Erythroblast (primary cell): Measurements from ENCODE around the gene CBFB.

Experiments
- GATA1 ChIP-seq: IDR thresholded peaks from 2 replicates; pipeline ENCODE4 v1.6.1; 2011; ENCODE audit warnings: low read depth, mild to moderate bottlenecking, control low read depth, low read length, moderate library complexity
- POLR2A ChIP-seq: IDR thresholded peaks from 2 replicates; pipeline ENCODE4 v1.6.1; 2011; ENCODE audit warnings: mild to moderate bottlenecking, low read length

DNA sequence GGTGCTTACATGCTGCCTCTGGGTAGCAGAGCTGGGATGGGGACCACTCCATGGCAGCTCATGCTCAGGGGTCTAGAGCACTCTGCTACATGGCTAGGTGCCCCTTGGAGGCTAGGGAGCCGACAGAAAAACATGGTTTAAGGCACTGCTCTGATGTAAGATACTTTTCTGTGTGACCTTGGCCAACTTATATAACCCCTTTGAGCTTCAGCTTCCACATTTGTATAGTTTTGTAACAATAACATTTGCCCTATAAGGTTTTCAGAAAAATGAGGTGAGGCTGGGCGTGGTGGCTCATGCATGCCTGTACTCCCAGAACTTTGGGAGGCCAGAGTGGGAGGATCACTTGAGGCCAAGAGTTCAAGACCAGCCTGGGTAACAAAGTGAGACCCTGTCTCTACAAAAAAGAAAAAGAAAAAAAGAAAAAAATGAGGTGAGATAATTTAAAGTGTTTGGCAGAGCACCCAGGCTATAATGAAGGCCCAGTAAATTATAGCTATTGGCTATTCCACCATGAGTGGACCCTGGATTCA, 37.3 kb upstream of the CBFB start:
- TF ChIP-seq POLR2A, result no peak
- TF ChIP-seq GATA1, result no peak
